Ectodermal cell (in vitro differentiated cells): Measurements from ENCODE around the gene NUFIP2.

Source experiments
- H3K27ac ChIP-seq: 2 replicates; pipeline ENCODE4 v1.7.0; 2013; ENCODE audit warnings: mild to moderate bottlenecking, low read depth, low read length; ENCODE audit not compliant: insufficient read depth, poor library complexity, severe bottlenecking
- H3K27me3 ChIP-seq: 2 replicates; pipeline ENCODE4 v1.7.0; 2013; ENCODE audit warnings: mild to moderate bottlenecking, low read length; ENCODE audit not compliant: insufficient read depth, control insufficient read depth, poor library complexity, severe bottlenecking
- H3K36me3 ChIP-seq: one replicate; pipeline ENCODE4 v1.7.0; 2013; ENCODE audit warnings: low read length; ENCODE audit not compliant: control insufficient read depth, insufficient read depth
- H3K4me1 ChIP-seq: one replicate; pipeline ENCODE4 v1.7.0; 2013; ENCODE audit warnings: low read length; ENCODE audit not compliant: control insufficient read depth, insufficient read depth
- H3K4me3 ChIP-seq: 2 replicates; pipeline ENCODE4 v1.7.0; 2013; ENCODE audit warnings: low read depth, low read length, control low read depth; ENCODE audit not compliant: insufficient read depth
- H3K9me3 ChIP-seq: 2 replicates; pipeline ENCODE4 v1.7.0; 2013; ENCODE audit warnings: mild to moderate bottlenecking, low read length, moderate library complexity; ENCODE audit not compliant: control insufficient read depth
- WGBS, 2 experiments: methylation state at CpG; one replicate each; pipeline ENCODE4 v1.1.7; 2013; ENCODE audit warnings: missing lambda C conversion rate in 2 of 2; 5-methylcytosine and 5-hydroxymethylcytosine counted together

Gene NUFIP2

DNA sequence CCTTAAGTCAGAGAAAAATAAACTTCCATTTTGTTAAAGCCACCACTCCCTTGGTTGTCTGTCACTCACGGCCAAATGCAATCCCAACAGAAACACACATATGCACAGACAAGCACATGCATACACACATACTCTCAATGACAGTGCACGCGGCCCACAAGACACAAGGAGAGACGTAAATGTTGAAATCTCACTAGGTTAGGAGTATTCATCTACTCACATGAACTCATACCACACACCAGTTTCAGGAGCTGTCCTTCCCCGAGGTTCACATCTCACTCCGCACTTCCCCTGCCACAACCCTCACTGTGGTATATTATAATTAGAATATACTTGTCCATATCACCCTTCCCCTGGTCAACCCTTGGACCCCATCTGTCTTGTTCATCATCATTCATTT is 77.8 kb downstream of the NUFIP2 start:
- no peak overlapping the region for H3K27ac ChIP-seq
- no peaks in the 10 kb centered on the region for H3K36me3 ChIP-seq
- WGBS, 2 experiments: 93 to 98% methylated on average over 5 to 6 of the region's 6 CpGs
- H3K27me3 ChIP-seq: no peaks in the 10 kb centered on the region
- H3K4me1 ChIP-seq: peaks cover 7% of the 10 kb centered on the region
- H3K4me3 ChIP-seq: no peak overlapping the region
- no peaks in the 10 kb centered on the region for H3K9me3 ChIP-seq

DNA sequence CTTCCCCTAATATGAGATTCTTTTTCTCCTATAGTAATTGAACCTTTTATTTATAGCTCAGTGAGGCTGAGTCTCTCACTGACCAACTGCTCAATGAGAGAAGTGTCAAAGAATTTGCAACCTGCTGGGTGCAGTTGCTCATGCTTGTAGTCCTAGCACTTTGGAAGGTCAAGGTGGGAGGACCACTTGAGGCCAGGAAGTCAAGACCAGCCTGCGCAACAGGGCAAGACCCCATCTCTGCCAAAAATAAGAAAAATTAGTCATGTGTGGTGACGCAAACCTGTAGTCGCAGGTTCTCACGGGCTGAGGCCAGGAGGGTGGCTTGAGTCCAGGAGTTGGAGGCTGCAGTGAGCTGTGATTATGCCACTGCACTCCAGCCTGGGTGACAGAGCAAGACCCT is 78.2 kb downstream of the NUFIP2 start:
- Histone ChIP-seq H3K4me1 (peaks cover 7% of the 10 kb centered on the region), H3K27me3 (no peaks in the 10 kb centered on the region), H3K36me3 (no peaks in the 10 kb centered on the region), H3K4me3 (no peak overlapping the region), H3K9me3 (no peaks in the 10 kb centered on the region), H3K27ac (no peak overlapping the region)
- WGBS, 2 experiments: 95 to 98% methylated on average over 4 of the region's 4 CpGs

DNA sequence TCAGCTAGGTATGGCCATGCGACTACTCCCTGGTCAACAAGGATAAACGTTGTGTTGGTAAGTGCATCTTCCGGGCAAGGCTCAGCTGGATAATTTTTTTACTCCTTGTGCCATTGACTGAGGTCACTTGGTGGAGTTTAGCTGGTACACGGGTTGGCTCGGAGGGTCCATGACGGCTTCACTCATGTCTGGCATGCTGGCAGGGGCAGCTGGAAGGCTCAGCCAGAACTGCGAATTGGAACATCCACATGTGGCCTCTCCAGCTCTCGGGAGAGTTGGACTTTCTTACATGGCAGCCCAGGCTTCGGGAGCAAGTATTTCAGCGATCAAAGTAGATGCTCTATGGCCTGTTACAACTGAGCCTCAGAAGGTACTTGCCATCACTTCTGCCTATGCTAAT is 78.8 kb downstream of the NUFIP2 start:
- Histone ChIP-seq H3K27me3 (no peaks in the 10 kb centered on the region), H3K4me1 (peaks cover 7% of the 10 kb centered on the region), H3K27ac (no peak overlapping the region), H3K9me3 (no peaks in the 10 kb centered on the region), H3K4me3 (no peak overlapping the region), H3K36me3 (no peaks in the 10 kb centered on the region)
- WGBS, 2 experiments: 93 to 94% methylated on average over 10 of the region's 10 CpGs

DNA sequence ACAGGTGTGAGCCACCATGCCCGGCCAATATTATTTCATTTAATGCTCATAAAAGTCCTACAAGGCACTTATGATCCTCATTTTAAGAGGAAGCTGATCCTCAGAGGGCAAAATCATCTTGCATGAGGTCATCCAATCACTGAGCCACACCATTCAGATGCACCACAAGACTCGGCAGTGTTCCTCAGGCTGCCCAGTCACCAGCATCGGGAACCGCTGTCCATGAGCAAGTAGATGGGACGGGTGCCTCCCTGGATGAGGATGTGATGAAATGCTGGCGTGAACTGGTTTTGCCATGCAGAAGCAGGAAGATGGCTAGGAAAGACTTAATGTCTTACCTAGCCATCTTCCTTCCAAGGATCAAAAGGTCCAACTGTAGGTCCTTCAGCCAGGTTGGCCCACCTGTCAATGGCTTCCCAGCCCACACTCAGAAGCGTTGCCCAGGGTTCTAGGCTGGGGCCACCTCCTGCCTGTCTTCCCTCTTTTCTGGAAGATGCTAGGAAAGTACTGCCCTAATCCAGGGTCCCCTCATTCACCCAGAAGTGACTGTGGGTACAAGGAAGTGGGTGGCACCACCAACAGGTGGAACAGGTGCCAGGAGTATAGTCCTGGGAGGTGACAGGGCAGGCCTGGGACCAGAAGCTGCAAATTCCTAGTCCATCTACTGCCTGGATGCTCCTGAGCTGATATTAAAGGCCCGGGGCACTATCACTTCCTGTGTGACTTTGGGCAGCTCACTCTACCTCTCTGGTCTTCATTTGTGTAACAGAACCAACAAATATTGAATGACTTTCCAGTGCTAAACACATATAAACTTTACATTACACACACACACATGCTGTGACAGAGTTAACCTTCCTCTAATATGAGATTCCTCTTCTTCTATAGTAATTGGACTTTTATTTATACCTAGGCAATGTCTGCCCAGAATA is 79.5 kb downstream of the NUFIP2 start:
- Histone ChIP-seq H3K27ac (no peak overlapping the region), H3K9me3 (no peaks in the 10 kb centered on the region), H3K4me3 (no peak overlapping the region), H3K36me3 (no peaks in the 10 kb centered on the region), H3K4me1 (peaks cover 7% of the 10 kb centered on the region), H3K27me3 (no peaks in the 10 kb centered on the region)
- 94% methylated on average over 8 of the region's 8 CpGs for WGBS, 2 experiments

DNA sequence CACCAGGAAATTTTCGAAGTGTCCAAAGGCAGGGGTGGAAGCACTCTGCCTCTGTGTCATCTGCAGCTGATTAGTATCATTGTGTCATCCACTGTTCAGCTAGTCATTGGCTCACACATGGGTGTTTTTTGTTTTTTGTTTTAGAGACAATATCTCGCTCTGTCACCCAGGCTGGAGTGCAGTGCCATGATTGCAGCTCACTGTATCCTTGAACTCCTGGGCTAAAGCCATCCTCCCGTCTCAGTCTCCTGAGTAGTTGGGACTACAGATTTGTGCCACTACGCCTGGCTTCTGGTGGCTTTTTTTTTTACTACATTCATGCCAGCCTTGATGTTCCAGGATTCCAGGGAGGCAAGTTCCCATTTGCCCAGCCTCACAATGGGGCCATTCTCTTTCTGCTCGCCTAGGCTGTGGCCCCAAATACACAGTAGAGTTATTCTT is 81.2 kb downstream of the NUFIP2 start:
- Histone ChIP-seq H3K4me3 (no peak overlapping the region), H3K9me3 (no peaks in the 10 kb centered on the region), H3K36me3 (no peaks in the 10 kb centered on the region), H3K4me1 (peaks cover 15% of the 10 kb centered on the region), H3K27me3 (no peaks in the 10 kb centered on the region), H3K27ac (no peak overlapping the region)
- 91 to 93% methylated on average over 5 of the region's 5 CpGs for WGBS, 2 experiments

DNA sequence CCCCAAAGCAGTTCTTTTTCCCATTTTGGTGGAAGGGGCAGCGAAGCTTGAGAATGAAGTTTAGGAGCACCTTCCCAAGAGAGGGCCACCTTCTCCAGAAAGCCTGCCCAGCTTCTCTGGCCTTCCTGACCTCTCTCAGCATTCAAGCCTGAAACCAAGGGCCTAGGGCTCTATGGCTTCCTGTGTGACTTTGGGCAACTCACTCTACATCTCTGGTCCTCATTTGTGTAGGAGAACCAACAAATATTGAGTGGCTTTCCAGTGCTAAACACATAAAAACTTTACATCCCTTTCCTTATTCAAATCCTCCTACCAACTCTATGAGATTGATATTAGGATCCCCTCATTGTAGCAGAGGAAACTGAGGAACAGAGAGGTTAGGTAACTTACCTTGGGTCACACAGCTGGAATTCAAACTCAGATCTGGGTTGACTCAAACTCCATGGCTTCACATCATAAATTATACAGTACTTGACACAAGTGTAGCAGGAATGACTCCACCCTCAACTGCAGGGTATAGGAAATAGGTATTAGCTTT is 81.8 kb downstream of the NUFIP2 start:
- Histone ChIP-seq H3K27ac (no peak overlapping the region), H3K36me3 (no peaks in the 10 kb centered on the region), H3K27me3 (no peaks in the 10 kb centered on the region), H3K4me1 (peaks cover 15% of the 10 kb centered on the region), H3K4me3 (no peak overlapping the region), H3K9me3 (no peaks in the 10 kb centered on the region)
- WGBS, 2 experiments: 98 to 100% methylated on average over 1 of the region's 1 CpG

DNA sequence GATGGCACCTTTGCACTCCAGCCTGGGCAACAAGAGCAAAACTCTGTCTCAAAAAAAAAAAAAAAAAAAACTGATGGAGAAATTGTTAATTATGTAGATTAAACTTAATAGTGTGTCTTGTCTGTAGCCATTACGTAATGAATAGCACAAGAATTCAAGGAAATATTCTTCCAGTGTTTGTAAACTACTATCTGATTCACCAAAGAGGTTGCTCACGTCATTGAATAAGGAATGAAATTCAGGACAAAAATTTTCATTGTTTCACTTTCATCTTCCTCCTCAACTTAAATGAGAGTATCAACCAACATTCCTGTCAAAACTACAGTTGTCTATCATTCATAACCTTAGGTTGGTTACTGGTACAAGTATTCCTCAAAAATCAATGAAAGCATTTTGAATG is 83.1 kb downstream of the NUFIP2 start:
- WGBS, 2 experiments: 96 to 98% methylated on average over 2 of the region's 2 CpGs
- H3K4me1 ChIP-seq: peaks cover 15% of the 10 kb centered on the region
- no peaks in the 10 kb centered on the region for H3K27me3 ChIP-seq
- no peak overlapping the region for H3K27ac ChIP-seq
- H3K4me3 ChIP-seq: no peak overlapping the region
- H3K36me3 ChIP-seq: no peaks in the 10 kb centered on the region
- no peaks in the 10 kb centered on the region for H3K9me3 ChIP-seq

DNA sequence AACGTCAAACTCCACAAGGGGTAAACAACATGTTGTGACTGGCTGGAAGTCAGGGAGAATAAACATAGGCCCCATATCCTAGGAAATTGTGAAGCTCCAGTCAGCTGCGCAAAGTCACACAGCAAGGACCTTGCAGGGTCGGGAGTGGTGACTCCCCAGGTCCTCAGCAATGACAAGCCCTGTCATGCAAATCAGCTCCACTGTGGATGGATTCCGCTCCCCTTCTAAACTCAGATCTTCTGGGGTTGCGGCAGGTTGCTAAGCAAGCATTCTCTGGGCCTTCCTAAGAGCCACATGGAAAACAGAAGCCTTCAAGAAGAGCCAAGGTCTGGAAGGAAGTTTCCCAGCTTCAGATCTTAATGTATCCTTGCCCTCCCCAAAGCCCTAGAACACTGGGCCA is 84.9 kb downstream of the NUFIP2 start:
- Histone ChIP-seq H3K27ac (no peak overlapping the region), H3K4me1 (peaks cover 15% of the 10 kb centered on the region), H3K9me3 (no peaks in the 10 kb centered on the region), H3K4me3 (no peak overlapping the region), H3K36me3 (no peaks in the 10 kb centered on the region), H3K27me3 (no peaks in the 10 kb centered on the region)
- 80 to 82% methylated on average over 5 of the region's 5 CpGs for WGBS, 2 experiments

DNA sequence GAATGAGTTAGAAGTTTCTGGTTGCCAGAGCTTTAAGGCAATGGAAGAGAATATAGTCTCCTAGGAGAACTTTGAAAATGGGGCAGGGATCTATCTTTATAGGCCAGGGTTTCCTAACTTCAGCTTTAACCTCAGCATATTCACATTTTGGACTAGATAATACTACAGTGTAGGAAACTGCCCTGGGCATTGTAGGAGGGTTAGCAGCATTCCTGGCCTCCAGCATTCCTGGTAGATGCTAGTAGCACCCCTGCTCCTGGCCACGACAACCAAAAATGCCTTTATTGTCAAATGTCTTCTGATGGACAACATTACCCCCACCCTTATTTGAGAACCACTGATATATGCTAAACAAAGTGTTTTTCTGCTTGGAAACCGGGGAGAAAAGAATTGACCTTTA is 86.0 kb downstream of the NUFIP2 start:
- H3K27me3 ChIP-seq: no peaks in the 10 kb centered on the region
- no peak overlapping the region for H3K4me3 ChIP-seq
- WGBS, 2 experiments: 76 to 84% methylated on average over 2 of the region's 2 CpGs
- H3K36me3 ChIP-seq: no peaks in the 10 kb centered on the region
- H3K27ac ChIP-seq: no peak overlapping the region
- peaks cover 15% of the 10 kb centered on the region for H3K4me1 ChIP-seq
- no peaks in the 10 kb centered on the region for H3K9me3 ChIP-seq
